ENCODE data around the gene GLP2R.

Gene GLP2R

DNA sequence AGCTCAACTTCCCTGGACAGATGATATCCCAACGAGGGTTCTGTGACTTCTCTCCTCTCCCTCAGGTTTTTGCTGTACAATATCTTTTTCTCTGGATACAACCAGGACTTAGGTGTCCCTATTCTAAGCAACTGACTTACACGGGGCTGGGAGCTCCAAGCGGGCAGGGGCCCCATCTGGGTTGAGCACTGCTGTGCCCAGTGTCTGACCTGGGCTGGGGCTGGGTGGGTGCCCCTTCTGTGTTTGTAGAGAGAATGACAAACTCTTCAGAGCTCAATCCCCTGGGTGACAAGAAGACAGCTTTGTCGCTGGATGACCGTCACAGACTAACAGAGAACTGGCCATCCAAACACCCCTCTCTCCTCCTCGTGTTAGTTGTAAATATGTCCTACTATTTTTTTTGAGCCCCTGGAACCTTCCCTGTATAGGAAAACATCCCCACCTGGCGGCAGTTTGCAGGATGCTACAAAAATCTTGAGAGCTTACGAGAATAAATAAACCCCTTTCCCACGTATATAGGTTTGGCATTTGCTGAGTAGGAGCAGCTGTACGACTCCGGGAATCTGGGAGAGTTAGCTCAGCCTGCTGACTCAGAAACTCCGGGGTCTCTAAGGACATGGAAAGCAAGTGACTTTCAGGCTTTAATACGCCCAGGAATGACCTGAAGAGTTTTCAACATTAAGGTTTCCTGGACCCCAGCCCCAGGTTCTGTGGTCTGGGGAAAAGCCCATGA, 103.0 kb downstream of the GLP2R start:
- TF ChIP-seq JUND (IDR thresholded peaks at IDR 0.05; ENCODE audit: low read depth) = no peak
- DNase-seq (ENCODE audit: low read depth in 1 of 2, low spot score in 1 of 2) = peak in 1 of 2 experiments; percentile 68
- in situ Hi-C loops (cut with HindIII; ENCODE audit: low pct_unique_long_range_greater_than_20kb, low sequenced_read_pairs) = no loop called here

DNA sequence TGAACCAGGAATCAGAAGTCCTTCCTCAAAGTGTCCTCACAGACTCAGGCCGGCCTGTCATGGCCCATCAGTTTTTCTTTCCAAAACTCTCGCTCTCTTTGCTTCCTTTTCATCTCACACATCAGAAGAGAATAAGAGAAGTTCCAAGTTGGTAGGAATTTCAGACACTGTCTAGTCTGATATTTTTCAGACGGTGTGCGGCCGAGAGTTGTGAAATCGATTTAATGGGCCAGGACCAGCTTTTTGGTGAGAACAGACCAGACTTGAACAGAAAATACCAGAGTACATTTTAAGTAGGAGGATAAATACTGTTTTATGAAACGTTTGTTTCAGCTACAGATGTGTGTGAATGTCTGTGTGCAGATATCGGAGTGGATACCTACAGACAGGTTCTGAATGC, 104.1 kb downstream of the GLP2R start:
- in situ Hi-C loops (cut with HindIII; ENCODE audit: low pct_unique_long_range_greater_than_20kb, low sequenced_read_pairs) = no loop called here
- DNase-seq (ENCODE audit: low read depth in 1 of 2, low spot score in 1 of 2) = no peak
- TF ChIP-seq JUND (IDR thresholded peaks at IDR 0.05; ENCODE audit: low read depth) = no peak

DNA sequence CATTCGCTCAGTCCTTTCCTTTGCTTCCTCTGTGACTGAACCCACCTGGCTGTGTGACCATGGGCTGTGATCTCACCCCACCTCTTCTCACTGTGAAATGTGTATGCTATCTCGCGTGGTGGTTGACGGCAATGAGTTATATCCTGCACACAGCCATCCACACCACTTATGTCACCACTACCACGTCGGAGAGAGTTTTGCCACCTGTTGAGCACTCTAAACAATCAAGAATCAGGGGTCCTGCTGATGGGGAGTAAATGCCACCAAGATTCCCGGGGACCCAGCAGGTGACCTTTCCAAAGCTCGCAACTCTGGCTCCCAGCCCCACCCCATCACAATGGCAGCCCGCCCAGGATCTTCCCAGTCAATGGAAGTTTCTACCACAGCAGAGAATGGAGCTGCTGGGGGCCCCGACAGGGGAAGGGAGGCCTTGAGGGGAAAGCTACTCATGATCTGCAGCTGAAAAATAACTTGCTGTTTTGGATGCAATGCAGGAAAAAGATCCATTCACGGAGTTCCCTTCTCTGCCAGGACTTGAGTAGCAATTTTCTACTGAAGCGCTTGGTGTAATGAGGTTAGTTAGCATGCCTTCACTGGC, 105.5 kb downstream of the GLP2R start:
- no peak for TF ChIP-seq JUND (IDR thresholded peaks at IDR 0.05; ENCODE audit: low read depth)
- in situ Hi-C loops (cut with HindIII; ENCODE audit: low pct_unique_long_range_greater_than_20kb, low sequenced_read_pairs) = no loop called here
- DNase-seq (ENCODE audit: low read depth in 1 of 2, low spot score in 1 of 2) = no peak

DNA sequence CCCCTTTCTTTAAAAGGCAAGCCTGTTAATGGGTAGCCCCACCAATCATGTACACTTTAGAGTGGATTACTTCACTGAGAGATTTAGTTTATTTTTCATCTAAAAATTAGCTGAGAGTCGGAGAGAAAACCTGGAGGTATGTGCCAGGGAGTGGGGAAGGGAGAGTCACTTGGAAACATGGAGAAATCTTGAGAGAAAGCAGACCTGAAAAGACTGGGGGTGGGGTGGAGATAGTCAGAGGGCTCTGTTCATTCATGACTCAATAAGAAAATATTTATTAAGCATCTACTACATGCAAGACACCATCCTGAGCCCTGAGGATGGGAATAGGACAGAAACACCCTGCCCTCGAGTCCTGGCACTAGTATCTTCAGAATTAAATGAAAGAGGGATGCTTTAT, 106.8 kb downstream of the GLP2R start:
- DNase-seq (ENCODE audit: low read depth in 1 of 2, low spot score in 1 of 2) = no peak

DNA sequence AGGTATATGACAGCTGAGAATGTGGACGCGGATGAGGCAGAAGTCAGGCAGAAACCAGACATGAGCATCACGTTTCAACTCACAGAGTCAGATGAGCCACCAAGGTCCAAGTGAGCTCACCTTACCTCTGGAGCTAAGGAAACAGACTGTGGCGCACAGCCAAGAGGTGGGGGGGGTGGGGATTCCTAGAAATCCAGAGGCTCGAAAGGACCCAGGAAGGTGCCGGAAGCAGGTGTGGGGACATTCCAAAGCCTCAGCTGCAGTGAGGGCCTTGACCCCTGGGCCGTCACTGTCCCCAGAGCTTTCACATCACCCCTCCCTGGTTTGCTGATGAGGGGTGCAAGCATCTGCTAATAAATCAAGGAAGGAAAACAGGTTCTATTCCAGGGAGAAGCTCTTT, 108.6 kb downstream of the GLP2R start:
- TF ChIP-seq JUND (IDR thresholded peaks at IDR 0.05; ENCODE audit: low read depth) = no peak
- in situ Hi-C loops (cut with HindIII; ENCODE audit: low pct_unique_long_range_greater_than_20kb, low sequenced_read_pairs) = no loop called here
- DNase-seq (ENCODE audit: low read depth in 1 of 2, low spot score in 1 of 2) = no peak

More for the DNA sequence above, 106.8 kb downstream of the GLP2R start:
- no peak for TF ChIP-seq JUND (IDR thresholded peaks at IDR 0.05; ENCODE audit: low read depth)
- in situ Hi-C loops (cut with HindIII; ENCODE audit: low pct_unique_long_range_greater_than_20kb, low sequenced_read_pairs) = no loop called here

DNA sequence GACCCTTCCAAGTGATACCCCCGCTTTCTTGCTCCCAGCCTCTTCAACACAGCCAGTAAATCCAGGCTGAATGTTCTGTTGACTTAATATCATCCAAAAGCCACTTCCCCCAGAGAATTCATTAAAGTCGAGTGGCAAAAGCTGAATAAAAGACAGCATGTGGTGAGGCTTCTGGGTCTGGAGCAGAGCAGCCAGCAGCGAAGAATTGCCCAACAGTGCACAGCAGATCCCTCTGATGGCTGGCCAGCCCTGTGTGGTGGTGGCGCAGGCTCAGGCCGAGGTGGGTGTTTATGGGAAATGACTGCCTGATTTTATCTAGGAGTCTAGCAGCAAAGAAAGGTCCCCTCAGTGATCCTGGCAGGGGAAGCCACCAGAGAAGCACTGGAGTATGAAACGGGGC, 109.7 kb downstream of the GLP2R start:
- in situ Hi-C loops (cut with HindIII; ENCODE audit: low pct_unique_long_range_greater_than_20kb, low sequenced_read_pairs) = no loop called here
- DNase-seq (ENCODE audit: low read depth in 1 of 2, low spot score in 1 of 2) = no peak
- no peak for TF ChIP-seq JUND (IDR thresholded peaks at IDR 0.05; ENCODE audit: low read depth)

DNA sequence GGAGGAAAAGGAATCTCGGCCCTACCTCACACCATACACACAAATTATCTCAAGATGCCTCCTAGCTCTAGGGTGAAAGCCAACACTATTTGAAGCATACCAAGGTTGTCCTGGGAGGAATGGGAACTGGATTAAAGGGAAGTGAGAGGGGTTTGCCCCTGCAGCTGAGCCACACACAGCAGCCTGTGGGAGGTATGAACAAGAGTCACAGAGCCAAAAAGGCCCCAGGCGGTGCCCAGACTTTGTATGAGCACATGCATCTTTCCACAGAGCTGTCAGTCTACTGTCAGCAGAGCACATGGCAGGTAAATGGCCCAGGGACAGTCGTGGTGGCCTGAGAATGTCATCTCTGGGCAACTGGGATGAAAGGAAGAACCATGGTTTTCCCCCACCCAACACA, 110.4 kb downstream of the GLP2R start:
- DNase-seq (ENCODE audit: low read depth in 1 of 2, low spot score in 1 of 2) = no peak
- in situ Hi-C loops (cut with HindIII; ENCODE audit: low pct_unique_long_range_greater_than_20kb, low sequenced_read_pairs) = no loop called here
- TF ChIP-seq JUND (IDR thresholded peaks at IDR 0.05; ENCODE audit: low read depth) = no peak

DNA sequence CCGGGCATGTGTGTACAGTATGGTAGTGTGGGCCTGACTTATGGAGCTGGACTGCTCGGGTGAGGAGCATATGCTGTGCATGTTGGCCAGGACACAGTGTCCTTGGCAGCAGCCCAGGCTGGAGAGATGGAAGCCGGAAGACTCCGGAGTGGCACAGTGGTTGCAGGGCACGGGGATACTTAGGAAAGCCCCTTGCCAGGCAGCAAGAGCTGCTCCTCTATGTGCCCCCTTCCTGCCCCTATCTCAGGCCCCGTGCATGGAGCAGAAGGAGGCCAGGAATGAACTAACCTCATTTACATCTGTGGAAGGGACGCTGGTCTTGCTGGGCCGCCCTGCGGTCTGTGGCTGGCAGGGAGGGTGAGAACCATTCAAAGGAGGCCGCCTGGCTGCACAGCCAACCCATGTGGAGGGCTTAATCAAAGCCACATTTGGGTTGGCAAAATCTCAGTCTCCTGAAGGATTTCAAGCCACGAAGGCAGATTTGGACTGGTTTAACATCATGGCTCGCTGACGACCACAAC, 111.6 kb downstream of the GLP2R start:
- in situ Hi-C loops (cut with HindIII; ENCODE audit: low pct_unique_long_range_greater_than_20kb, low sequenced_read_pairs) = no loop called here
- TF ChIP-seq JUND (IDR thresholded peaks at IDR 0.05; ENCODE audit: low read depth) = no peak
- no peak for DNase-seq (ENCODE audit: low read depth in 1 of 2, low spot score in 1 of 2)

DNA sequence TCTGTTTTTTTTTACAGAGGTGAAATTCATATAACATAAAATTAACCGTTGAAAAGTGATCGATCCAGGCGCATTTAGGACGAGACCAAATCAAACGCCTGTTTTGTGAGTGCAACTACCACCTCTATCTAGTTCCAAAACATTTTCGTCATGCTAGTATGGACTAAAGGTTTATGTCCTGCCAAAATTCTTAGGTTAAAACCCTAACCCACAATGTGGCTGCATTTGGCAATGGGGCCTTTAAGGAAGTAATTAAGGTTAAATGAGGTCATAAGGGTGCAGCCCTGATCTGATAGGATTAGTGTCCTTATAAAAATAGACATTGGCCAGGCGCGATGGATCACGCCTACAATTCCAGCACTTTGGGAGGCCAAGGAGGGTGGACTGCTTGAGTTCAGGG, 112.2 kb downstream of the GLP2R start:
- no peak for DNase-seq (ENCODE audit: low read depth in 1 of 2, low spot score in 1 of 2)
- in situ Hi-C loops (cut with HindIII; ENCODE audit: low pct_unique_long_range_greater_than_20kb, low sequenced_read_pairs) = no loop called here
- TF ChIP-seq JUND (IDR thresholded peaks at IDR 0.05; ENCODE audit: low read depth) = no peak

DNA sequence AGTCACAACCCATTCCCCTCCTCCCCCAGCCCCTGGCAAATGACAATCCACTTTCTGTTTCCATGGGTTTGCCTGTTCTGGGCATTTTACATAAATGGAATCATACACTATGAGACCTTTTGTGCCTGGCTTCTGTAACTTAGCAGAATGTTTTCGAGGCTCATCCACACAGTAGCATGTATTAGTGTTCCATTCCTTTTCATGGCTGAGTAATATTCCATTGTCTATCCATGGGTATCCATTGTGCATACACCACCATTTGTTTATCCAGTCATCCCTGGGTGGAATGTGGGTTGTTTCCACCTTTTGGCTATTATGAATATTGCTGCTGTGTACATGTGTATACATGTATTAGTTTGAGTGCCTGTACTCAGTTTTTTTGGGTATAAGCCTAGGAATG, 113.0 kb downstream of the GLP2R start:
- in situ Hi-C loops (cut with HindIII; ENCODE audit: low pct_unique_long_range_greater_than_20kb, low sequenced_read_pairs) = no loop called here
- DNase-seq (ENCODE audit: low read depth in 1 of 2, low spot score in 1 of 2) = no peak
- TF ChIP-seq JUND (IDR thresholded peaks at IDR 0.05; ENCODE audit: low read depth) = no peak

DNA sequence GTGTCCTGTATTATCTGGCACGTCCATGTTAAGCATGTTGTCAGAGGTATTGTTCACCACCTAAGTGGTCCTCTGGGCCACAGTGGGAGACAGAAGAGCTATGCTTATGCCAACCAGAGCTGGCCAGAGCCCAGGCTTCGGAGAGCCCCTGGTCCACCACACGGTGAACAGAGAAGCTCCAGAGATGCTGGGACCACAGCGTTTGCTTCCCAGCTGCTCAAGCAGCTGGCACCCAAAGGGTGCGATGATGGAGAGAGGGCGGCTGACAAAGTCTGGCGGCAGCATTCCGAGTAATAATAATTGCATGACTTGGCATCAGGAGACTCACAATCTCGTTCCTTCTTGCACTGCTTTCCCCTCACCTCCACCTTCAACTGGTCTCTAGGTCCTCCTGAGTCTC, 115.1 kb downstream of the GLP2R start:
- no peak for TF ChIP-seq JUND (IDR thresholded peaks at IDR 0.05; ENCODE audit: low read depth)
- DNase-seq (ENCODE audit: low read depth in 1 of 2, low spot score in 1 of 2) = no peak
- in situ Hi-C loops (cut with HindIII; ENCODE audit: low pct_unique_long_range_greater_than_20kb, low sequenced_read_pairs) = no loop called here

DNA sequence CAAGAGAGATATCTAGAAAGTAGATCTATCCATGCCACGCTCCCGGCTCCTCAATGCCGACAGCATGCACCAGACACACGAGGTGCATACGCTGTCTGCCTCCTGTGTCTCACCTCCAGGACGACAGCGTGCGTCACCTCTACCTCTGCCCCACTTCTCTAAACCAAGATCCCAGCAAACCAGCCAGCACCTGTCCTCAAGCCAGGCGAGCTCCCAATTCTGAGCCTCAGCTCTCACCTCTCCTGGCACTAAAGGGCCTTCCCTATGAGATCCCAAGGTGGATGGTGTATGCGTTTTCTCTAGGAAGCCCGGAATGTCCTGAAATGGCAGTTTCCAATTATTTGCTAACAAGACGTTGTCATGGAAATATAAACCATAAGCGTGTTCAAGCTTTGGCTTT, 115.6 kb downstream of the GLP2R start:
- in situ Hi-C loops (cut with HindIII; ENCODE audit: low pct_unique_long_range_greater_than_20kb, low sequenced_read_pairs) = no loop called here

More for the DNA sequence above, 115.6 kb downstream of the GLP2R start:
- DNase-seq (ENCODE audit: low read depth in 1 of 2, low spot score in 1 of 2) = no peak
- no peak for TF ChIP-seq JUND (IDR thresholded peaks at IDR 0.05; ENCODE audit: low read depth)
